Testis (tissue), 3 donors: Measurements from ENCODE around the gene GRIK5. TPM values are rescaled to one million over a fixed set of nuclear protein-coding genes. Genes with fewer than 3 reads are reported as not detected.
"Not testable (repeated sequence)": the region's sequence is repeated elsewhere in the genome, so short reads cannot be mapped to it uniquely, and the experiment has no call there.

Experiments
- DNase-seq: peaks from one replicate; pipeline ENCODE4 v3.0.0-alpha.2; 2019
- H3K27ac ChIP-seq, 2 donors: fragments of 200-600 bp; sonication (generic); one replicate each; pipeline ENCODE4 v1.5.1; 2019
- H3K27me3 ChIP-seq: fragments of 200-600 bp; sonication (generic); one replicate; pipeline ENCODE4 v1.5.1; 2019
- H3K36me3 ChIP-seq: fragments of 200-600 bp; sonication (generic); one replicate; pipeline ENCODE4 v1.5.1; 2017; ENCODE audit warnings: low read depth; ENCODE audit errors: missing control alignments
- H3K4me1 ChIP-seq: fragments of 200-600 bp; sonication (generic); one replicate; pipeline ENCODE4 v1.5.1; 2019
- H3K4me3 ChIP-seq, 2 donors: fragments of 200-600 bp; sonication (generic); one replicate each; pipeline ENCODE4 v1.5.1; 2017 to 2019
- H3K9me3 ChIP-seq: fragments of 200-600 bp; sonication (generic); one replicate; pipeline ENCODE4 v1.5.1; 2017
- POLR2A ChIP-seq: fragments of 450-650 bp; IDR thresholded peaks from one replicate; pipeline ENCODE4 v1.6.1; 2017; ENCODE audit warnings: antibody characterized with exemption, mild to moderate bottlenecking, moderate library complexity
- WGBS, 2 donors: methylation state at CpG; one replicate each; pipeline ENCODE4 v1.1.5; 2018; 5-methylcytosine and 5-hydroxymethylcytosine counted together
- intact Hi-C: fragments of 100-400 bp; cut with DNase I; formaldehyde crosslinking; loops from one replicate; pipeline ENCODE4 v1.15.1; 2023; ENCODE audit warnings: low total_unique reads
- polyA plus RNA-seq: library from polyadenylated mRNA; stranded (reverse); fragments of 350-450 nt; fragmentation: Illumina TruSeq; extraction: RNeasy Lipid Tissue Mini Kit (QIAGEN cat#74804); gene quantifications from one replicate; pipeline ENCODE4 v1.2.3, GENCODE V29; 2014; ENCODE audit warnings: low read depth, low replicate concordance; ENCODE audit not compliant: insufficient read depth
- total RNA-seq, 2 donors: library from RNA; depleted of rRNA; stranded (reverse); fragments of >200 nt; gene quantifications; one replicate each; pipeline ENCODE4 v1.2.3, GENCODE V29; 2016
- TF ChIP-seq, protein P1 (sequence below), 3 experiments: fragments of 450-650 bp in 2 of 3; fragments of 200-600 bp in 1 of 3; sonication (generic) in 1 of 3; IDR thresholded peaks; one replicate each; pipeline ENCODE4 v1.5.1; 2016 to 2019; ENCODE audit warnings: antibody characterized with exemption in 3 of 3, mild to moderate bottlenecking in 2 of 3, moderate library complexity in 1 of 3

GRIK5 gene
- total and polyA plus RNA-seq, 3 donors from 2014 or later, result 31.7 to 87.4 (median 43.8) TPM

DNA sequence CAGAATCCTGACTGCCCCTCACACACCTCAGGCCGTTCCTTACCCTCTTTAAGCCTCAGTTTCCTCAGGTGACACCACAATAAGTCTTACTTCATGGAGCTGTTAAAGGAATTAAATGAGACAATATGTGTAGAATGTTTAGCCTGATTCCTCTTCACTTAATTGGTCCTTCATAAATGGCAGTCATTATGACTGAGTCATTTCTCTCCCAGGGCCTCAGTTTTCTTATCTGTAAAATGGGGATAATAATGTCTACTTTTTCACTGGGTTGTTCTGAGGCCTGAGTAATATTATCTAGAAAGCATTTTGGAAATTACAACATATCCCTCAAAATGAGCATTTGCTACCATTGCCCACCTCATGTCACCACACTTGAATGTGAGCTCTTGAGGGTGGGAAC lies 40.7 kb upstream of the GRIK5 start:
- no peak overlapping the region for H3K4me3 ChIP-seq
- DNase-seq, result no peak
- no peaks in the 10 kb centered on the region for H3K9me3 ChIP-seq
- WGBS, 2 donors, result 77 to 100% methylated on average over 1 of the region's 1 CpG
- no peaks in the 10 kb centered on the region for H3K4me1 ChIP-seq
- no peaks in the 10 kb centered on the region for H3K27me3 ChIP-seq
- no peaks in the 10 kb centered on the region for H3K36me3 ChIP-seq
- no peak overlapping the region for H3K27ac ChIP-seq
- intact Hi-C loops, result no loop called here
- TF ChIP-seq, protein P1, sequence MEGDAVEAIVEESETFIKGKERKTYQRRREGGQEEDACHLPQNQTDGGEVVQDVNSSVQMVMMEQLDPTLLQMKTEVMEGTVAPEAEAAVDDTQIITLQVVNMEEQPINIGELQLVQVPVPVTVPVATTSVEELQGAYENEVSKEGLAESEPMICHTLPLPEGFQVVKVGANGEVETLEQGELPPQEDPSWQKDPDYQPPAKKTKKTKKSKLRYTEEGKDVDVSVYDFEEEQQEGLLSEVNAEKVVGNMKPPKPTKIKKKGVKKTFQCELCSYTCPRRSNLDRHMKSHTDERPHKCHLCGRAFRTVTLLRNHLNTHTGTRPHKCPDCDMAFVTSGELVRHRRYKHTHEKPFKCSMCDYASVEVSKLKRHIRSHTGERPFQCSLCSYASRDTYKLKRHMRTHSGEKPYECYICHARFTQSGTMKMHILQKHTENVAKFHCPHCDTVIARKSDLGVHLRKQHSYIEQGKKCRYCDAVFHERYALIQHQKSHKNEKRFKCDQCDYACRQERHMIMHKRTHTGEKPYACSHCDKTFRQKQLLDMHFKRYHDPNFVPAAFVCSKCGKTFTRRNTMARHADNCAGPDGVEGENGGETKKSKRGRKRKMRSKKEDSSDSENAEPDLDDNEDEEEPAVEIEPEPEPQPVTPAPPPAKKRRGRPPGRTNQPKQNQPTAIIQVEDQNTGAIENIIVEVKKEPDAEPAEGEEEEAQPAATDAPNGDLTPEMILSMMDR (IDR thresholded peaks at IDR 0.05), result no peak
- no peak for TF ChIP-seq POLR2A

DNA sequence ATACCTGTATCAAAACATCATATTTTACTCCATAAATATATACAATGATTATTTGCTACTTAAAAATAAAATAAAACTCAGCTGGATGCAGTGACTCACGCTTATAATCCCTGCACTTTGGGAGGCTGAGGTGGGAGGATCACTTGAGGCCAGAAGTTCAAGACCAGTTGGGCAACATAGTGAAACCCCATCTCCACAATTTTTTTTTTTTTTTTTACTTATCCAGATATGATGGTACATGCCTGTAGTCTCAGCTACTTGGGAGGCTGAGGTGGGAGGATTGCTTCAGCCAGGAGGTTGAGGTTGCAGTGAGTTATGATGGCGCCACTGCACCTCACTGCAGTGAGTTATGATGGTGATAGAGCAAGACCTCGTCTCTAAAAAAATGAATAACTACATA lies 39.9 kb upstream of the GRIK5 start:
- Histone ChIP-seq H3K4me1 (no peaks in the 10 kb centered on the region), H3K9me3 (no peaks in the 10 kb centered on the region), H3K4me3 (no peak overlapping the region), H3K27ac (no peak overlapping the region), H3K36me3 (no peaks in the 10 kb centered on the region), H3K27me3 (no peaks in the 10 kb centered on the region)
- TF ChIP-seq, protein P1 (IDR thresholded peaks at IDR 0.05), result no peak
- TF ChIP-seq POLR2A, result no peak
- WGBS, 2 donors, result 68 to 79% methylated on average over 3 of the region's 3 CpGs
- intact Hi-C loops, result no loop called here
- no peak for DNase-seq

DNA sequence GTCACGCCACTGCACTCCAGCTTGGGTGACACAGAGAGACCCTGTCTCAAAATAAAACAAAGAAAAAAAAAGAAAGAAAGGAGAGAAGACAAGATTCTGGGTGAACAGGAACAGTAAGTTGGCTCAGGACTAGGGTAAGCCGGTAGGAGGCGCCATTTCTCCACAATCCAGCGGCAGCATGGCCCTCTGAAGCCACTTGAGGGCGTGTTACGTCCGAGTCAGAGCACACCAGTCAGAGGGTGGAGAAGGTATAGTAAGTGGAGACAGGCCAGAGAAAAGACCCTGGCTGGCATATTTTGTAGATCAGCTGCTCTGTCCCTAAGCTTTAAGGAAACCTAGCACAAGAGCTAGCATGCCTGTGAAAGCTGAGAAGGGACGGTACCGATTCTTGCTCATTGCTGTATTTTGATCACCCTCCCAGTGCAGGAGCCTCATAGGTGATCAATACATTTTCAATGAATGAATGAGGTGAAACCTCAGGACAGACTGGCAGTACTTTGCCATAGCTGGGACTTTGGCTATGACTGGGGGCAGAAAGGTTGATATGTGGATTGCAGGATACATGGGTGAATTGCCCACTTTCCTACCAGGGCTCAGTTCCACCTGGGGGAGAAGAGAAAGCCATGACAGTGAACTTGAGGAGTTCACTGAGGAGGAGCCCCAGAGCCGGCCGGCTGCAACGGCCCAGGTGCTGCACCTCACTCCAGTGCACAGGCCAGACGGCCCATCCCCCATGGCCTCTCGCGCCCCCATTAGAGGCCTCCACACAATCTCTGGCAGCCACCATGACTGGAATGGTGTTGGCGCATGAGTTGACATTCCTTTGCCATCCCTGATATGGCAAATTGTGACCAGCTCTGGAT lies 38.8 kb upstream of the GRIK5 start:
- peak; percentile 82 for DNase-seq
- 37 to 42% methylated on average over 10 to 16 of the region's 16 CpGs for WGBS, 2 donors

DNA sequence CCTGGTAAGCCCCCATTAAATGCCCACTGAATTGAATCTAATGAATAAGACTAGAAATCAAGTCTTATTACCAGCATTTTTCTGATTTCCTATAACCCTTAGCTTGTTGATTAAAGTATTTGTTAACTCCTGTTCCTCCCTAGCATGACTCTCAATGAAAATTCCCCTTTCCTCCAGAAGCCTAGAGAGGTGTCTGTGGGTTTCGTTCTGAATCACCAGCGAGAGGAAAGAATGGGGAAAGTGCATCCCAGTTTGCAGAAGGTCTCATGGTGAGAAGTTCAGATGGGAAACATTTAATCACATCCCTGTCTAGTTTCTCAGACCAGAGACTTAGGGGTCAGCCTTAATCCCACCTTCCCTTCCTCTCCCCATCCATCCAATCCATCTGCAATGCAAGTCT lies 35.4 kb upstream of the GRIK5 start:
- no peak overlapping the region for H3K4me3 ChIP-seq
- no peaks in the 10 kb centered on the region for H3K36me3 ChIP-seq
- DNase-seq, result no peak
- 79 to 86% methylated on average over 2 of the region's 2 CpGs for WGBS, 2 donors
- no peaks in the 10 kb centered on the region for H3K9me3 ChIP-seq
- no peaks in the 10 kb centered on the region for H3K4me1 ChIP-seq
- no peak overlapping the region for H3K27ac ChIP-seq
- no peaks in the 10 kb centered on the region for H3K27me3 ChIP-seq
- intact Hi-C loops, result no loop called here
- TF ChIP-seq, protein P1 (IDR thresholded peaks at IDR 0.05), result no peak
- no peak for TF ChIP-seq POLR2A

More for the DNA sequence above, 38.8 kb upstream of the GRIK5 start:
- intact Hi-C loops, result no loop called here
- H3K36me3 ChIP-seq, result no peaks in the 10 kb centered on the region
- H3K27me3 ChIP-seq, result no peaks in the 10 kb centered on the region
- no peaks in the 10 kb centered on the region for H3K9me3 ChIP-seq
- no peak overlapping the region for H3K27ac ChIP-seq
- H3K4me3 ChIP-seq, result no peak overlapping the region
- H3K4me1 ChIP-seq, result no peaks in the 10 kb centered on the region
- TF ChIP-seq POLR2A, result no peak
- TF ChIP-seq, protein P1 (IDR thresholded peaks at IDR 0.05), result peak; percentile 55 to 83 (median 63)

DNA sequence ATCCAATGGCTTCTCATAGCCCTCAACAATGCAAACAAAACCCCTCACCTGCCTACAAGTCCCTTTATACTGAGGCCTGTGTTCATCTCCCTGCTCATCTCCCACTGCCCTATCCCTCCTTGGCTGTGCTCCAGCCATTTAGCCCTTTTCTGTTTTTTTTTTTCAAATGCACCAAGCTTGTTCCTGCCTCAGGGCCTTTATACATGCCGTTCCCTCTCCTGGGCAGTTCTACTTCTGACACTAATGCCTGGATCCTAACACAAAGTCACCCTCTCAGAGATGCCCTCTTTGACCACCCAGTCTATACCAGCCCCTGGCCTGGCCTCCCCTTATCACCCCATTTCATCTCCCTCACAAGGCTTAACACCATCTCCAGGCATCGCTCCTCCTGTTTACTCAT lies 32.9 kb upstream of the GRIK5 start:
- no peaks in the 10 kb centered on the region for H3K36me3 ChIP-seq
- no peak overlapping the region for H3K4me3 ChIP-seq
- TF ChIP-seq POLR2A, result no peak
- TF ChIP-seq, protein P1 (IDR thresholded peaks at IDR 0.05), result no peak
- WGBS, 2 donors, result 90 to 91% methylated on average over 2 of the region's 2 CpGs
- H3K27ac ChIP-seq, result no peak overlapping the region
- DNase-seq, result no peak
- H3K4me1 ChIP-seq, result no peaks in the 10 kb centered on the region
- intact Hi-C loops, result no loop called here
- no peaks in the 10 kb centered on the region for H3K27me3 ChIP-seq
- H3K9me3 ChIP-seq, result no peaks in the 10 kb centered on the region

DNA sequence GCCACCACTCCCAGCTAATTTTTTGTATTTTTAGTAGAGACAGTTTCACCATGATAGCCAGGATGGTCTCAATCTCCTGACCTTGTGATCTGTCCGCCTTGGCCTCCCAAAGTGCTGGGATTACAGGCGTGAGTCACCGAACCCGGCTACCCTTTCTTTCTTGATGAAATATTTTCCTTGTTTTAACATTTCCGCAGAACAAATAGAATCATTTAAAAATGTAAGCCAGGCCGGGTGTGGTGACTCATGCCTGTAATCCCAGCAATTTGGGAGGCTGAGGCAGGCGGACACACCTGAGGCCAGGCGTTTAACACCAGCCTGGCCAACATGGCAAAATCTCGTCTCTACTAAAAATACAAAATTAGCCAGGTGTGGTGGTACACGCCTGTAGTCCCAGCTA lies 30.2 kb upstream of the GRIK5 start:
- H3K27me3 ChIP-seq, H3K9me3 ChIP-seq, H3K36me3 ChIP-seq, DNase-seq, H3K4me1 ChIP-seq, H3K4me3 ChIP-seq, intact Hi-C loops, H3K27ac ChIP-seq: not testable (repeated sequence)
- WGBS, 2 donors, result 95 to 96% methylated on average over 10 of the region's 10 CpGs
